GM08714 (cell line): ENCODE measurements around the gene ANXA8.
"Not testable (repeated sequence)": the region's sequence is repeated elsewhere in the genome, so short reads cannot be mapped to it uniquely, and the experiment has no call there.

Experiments
- H3K4me3 ChIP-seq: fragments of 200-500 bp; sonication (Bioruptor generic); 2 replicates; pipeline ENCODE4 v1.5.1; 2014; ENCODE audit warnings: mild to moderate bottlenecking, low read length, inconsistent platforms
- ZNF274 ChIP-seq: IDR thresholded peaks from 2 replicates; pipeline ENCODE4 v1.6.1; 2012; ENCODE audit warnings: mild to moderate bottlenecking, low read depth, low read length

Gene ANXA8

GRCh38 chr10:47462577-47463358 lies 21.1 kb downstream of the ANXA8 start:
- H3K4me3 ChIP-seq: not testable (repeated sequence)

GRCh38 chr10:47461261-47461687 lies 22.6 kb downstream of the ANXA8 start:
- H3K4me3 ChIP-seq: not testable (repeated sequence)

- TF ChIP-seq ZNF274: no peak
- no peak overlapping the region for H3K4me3 ChIP-seq
Measured at GRCh38 chr10:47458466-47459154, 25.3 kb downstream of the ANXA8 start.

- no peak overlapping the region for H3K4me3 ChIP-seq
- TF ChIP-seq ZNF274: no peak
Measured at GRCh38 chr10:47457826-47458225, 26.1 kb downstream of the ANXA8 start.

- H3K4me3 ChIP-seq: no peak overlapping the region
- no peak for TF ChIP-seq ZNF274
Measured at GRCh38 chr10:47457528-47457820, 26.4 kb downstream of the ANXA8 start.

- no peak for TF ChIP-seq ZNF274
- H3K4me3 ChIP-seq: no peak overlapping the region
Measured at GRCh38 chr10:47456794-47457527, 27.0 kb downstream of the ANXA8 start.

- no peak for TF ChIP-seq ZNF274
- H3K4me3 ChIP-seq: no peak overlapping the region
Measured at GRCh38 chr10:47456079-47456785, 27.7 kb downstream of the ANXA8 start.

GRCh38 chr10:47455350-47456078 lies 28.4 kb downstream of the ANXA8 start:
- not testable (repeated sequence) for H3K4me3 ChIP-seq

GRCh38 chr10:47454780-47455058 lies 29.2 kb downstream of the ANXA8 start:
- no peak for TF ChIP-seq ZNF274
- H3K4me3 ChIP-seq: no peak overlapping the region

- TF ChIP-seq ZNF274: no peak
- H3K4me3 ChIP-seq: no peak overlapping the region
Measured at GRCh38 chr10:47454008-47454779, 29.7 kb downstream of the ANXA8 start.

GRCh38 chr10:47453141-47454007 lies 30.5 kb downstream of the ANXA8 start:
- no peak overlapping the region for H3K4me3 ChIP-seq
- TF ChIP-seq ZNF274: no peak

- no peak for TF ChIP-seq ZNF274
- H3K4me3 ChIP-seq: no peak overlapping the region
Measured at GRCh38 chr10:47452495-47453140, 31.3 kb downstream of the ANXA8 start.
